ENCODE results near the gene PTPRD. TPM values are rescaled to one million over a fixed set of nuclear protein-coding genes. Genes with fewer than 3 reads are reported as not detected.

Gene PTPRD
- total RNA-seq, 1 experiment from 2014 or later: not detected

- BruUV-seq (replicated peaks): no TSS peak
Measured at GRCh38 chr9:10005206-10005605, 607.6 kb downstream of the PTPRD start.

GRCh38 chr9:10003047-10003446 lies 609.8 kb downstream of the PTPRD start:
- intact Hi-C loops (cut with micrococcal nuclease; ENCODE audit: unreplicated experiment): no loop called here
- Histone ChIP-seq H3K9me3 (ENCODE audit: control insufficient read depth, insufficient read depth, low read depth, low read length) (no peaks in the 10 kb centered on the region), H3K27ac (ENCODE audit: low read length) (no peak overlapping the region), H3K36me3 (ENCODE audit: control insufficient read depth, insufficient read depth, low read length) (no peaks in the 10 kb centered on the region), H3K27me3 (ENCODE audit: control insufficient read depth, insufficient read depth, low read length) (no peaks in the 10 kb centered on the region), H3K4me1 (ENCODE audit: control insufficient read depth, insufficient read depth, low read length) (no peaks in the 10 kb centered on the region), H3K4me3 (ENCODE audit: low read depth in 2 of 2, low read length in 2 of 2) (no peak overlapping the region)
- DNase-seq (ENCODE audit: low read depth, low spot score) (no peak), ATAC-seq (no peak)
- no peak for TF ChIP-seq REST (IDR thresholded peaks at IDR 0.05; ENCODE audit: insufficient read depth in 1 of 2, low read depth in 2 of 2, low read length in 1 of 2)
- TF ChIP-seq POLR2AphosphoS5 (IDR thresholded peaks at IDR 0.05; ENCODE audit: low read depth, low read length): no peak
- no peak for TF ChIP-seq CTCF (IDR thresholded peaks at IDR 0.05)
- TF ChIP-seq SIN3A (IDR thresholded peaks at IDR 0.05; ENCODE audit: borderline replicate concordance, insufficient read depth, low read depth, low read length): no peak
- TF ChIP-seq TCF7L2 (IDR thresholded peaks at IDR 0.05; ENCODE audit: low read depth, low read length): no peak
- CTCF ChIA-PET: no interaction called here
- POLR2A ChIA-PET: no interaction called here
- in situ Hi-C loops (cut with HindIII; ENCODE audit: low pct_unique_long_range_greater_than_20kb, low sequenced_read_pairs): no loop called here
- BruUV-seq (replicated peaks): no TSS peak

More at GRCh38 chr9:10005206-10005605, 607.6 kb downstream of the PTPRD start:
- H3K4me1 ChIP-seq (ENCODE audit: control insufficient read depth, insufficient read depth, low read length): no peaks in the 10 kb centered on the region
- in situ Hi-C loops (cut with HindIII; ENCODE audit: low pct_unique_long_range_greater_than_20kb, low sequenced_read_pairs) (no loop called here), intact Hi-C loops (cut with micrococcal nuclease; ENCODE audit: unreplicated experiment) (no loop called here)
- ChIA-PET POLR2A (no interaction called here), CTCF (no interaction called here)
- no peak overlapping the region for H3K4me3 ChIP-seq (ENCODE audit: low read depth in 2 of 2, low read length in 2 of 2)
- DNase-seq (ENCODE audit: low read depth, low spot score): no peak
- no peak for TF ChIP-seq TCF7L2 (IDR thresholded peaks at IDR 0.05; ENCODE audit: low read depth, low read length)
- no peak for TF ChIP-seq POLR2AphosphoS5 (IDR thresholded peaks at IDR 0.05; ENCODE audit: low read depth, low read length)
- no peak for TF ChIP-seq REST (IDR thresholded peaks at IDR 0.05; ENCODE audit: insufficient read depth in 1 of 2, low read depth in 2 of 2, low read length in 1 of 2)
- no peak for TF ChIP-seq SIN3A (IDR thresholded peaks at IDR 0.05; ENCODE audit: borderline replicate concordance, insufficient read depth, low read depth, low read length)
- no peak for TF ChIP-seq CTCF (IDR thresholded peaks at IDR 0.05)
- no peaks in the 10 kb centered on the region for H3K9me3 ChIP-seq (ENCODE audit: control insufficient read depth, insufficient read depth, low read depth, low read length)
- H3K36me3 ChIP-seq (ENCODE audit: control insufficient read depth, insufficient read depth, low read length): no peaks in the 10 kb centered on the region
- H3K27me3 ChIP-seq (ENCODE audit: control insufficient read depth, insufficient read depth, low read length): no peaks in the 10 kb centered on the region
- H3K27ac ChIP-seq (ENCODE audit: low read length): no peak overlapping the region
- ATAC-seq: no peak
